ENCODE data around the gene POM121C.
"Not testable (repeated sequence)": the region's sequence is repeated elsewhere in the genome, so short reads cannot be mapped to it uniquely, and the experiment has no call there.

The POM121C gene

DNA sequence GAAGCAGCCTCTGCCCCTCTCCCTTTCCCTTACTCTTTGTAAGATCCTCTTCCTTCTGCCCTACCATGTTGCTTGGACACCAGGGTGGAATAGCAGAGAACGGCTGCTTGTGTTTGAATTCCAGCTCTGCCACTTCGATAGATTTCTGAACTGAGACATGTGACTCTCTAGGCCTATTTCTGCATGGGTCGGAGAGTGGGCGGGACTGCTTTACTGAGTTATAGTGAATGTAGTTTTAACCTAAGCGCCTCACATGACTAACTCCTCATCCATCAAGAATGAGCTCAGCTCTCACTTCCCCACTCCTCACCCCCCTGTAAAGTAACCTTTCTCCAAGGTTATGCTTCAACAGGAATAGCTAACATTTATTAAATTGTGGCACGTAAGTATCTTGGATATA is 71.9 kb downstream of the POM121C start:
- not testable (repeated sequence) for H3K9ac ChIP-seq (ENCODE audit: low read depth, low read length); H3K4me2 ChIP-seq (ENCODE audit: insufficient read depth, low read length); H3K4me3 ChIP-seq (ENCODE audit: low read depth in 1 of 2, low read length in 2 of 2); H3K79me2 ChIP-seq (ENCODE audit: insufficient read depth, low read length); H4K20me1 ChIP-seq (ENCODE audit: insufficient read depth, low read length); H3K27ac ChIP-seq (ENCODE audit: low read length); DNase-seq; H3K9me3 ChIP-seq (ENCODE audit: insufficient read depth, low read length, severe bottlenecking); H2AFZ ChIP-seq (ENCODE audit: low read depth, low read length); H3K27me3 ChIP-seq (ENCODE audit: insufficient read depth, low read length, poor library complexity); H3K4me1 ChIP-seq (ENCODE audit: insufficient read depth, low read length); ATAC-seq (ENCODE audit: insufficient read depth, low read depth)
- H3K36me3 ChIP-seq (ENCODE audit: insufficient read depth, low read length): peaks cover 14% of the 10 kb centered on the region

DNA sequence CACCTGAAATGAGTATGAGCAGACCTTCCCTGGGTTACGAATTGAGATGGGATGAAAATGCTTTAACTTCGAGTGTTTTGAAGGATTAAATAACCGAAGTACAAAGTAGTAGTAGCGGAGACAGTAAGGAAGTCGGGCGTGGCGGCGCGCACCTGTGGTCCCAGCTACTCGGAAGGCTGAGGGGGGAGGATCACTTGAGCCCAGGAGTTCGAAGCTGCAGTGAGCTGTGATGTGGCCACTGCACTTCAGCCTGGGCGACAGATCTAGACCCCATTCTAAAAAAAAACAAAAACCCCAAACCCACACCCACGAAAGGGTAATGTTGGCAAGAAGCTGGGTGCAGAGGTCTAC is 75.3 kb downstream of the POM121C start:
- not testable (repeated sequence) for H3K36me3 ChIP-seq (ENCODE audit: insufficient read depth, low read length); H4K20me1 ChIP-seq (ENCODE audit: insufficient read depth, low read length); H3K79me2 ChIP-seq (ENCODE audit: insufficient read depth, low read length); H3K27me3 ChIP-seq (ENCODE audit: insufficient read depth, low read length, poor library complexity); H3K27ac ChIP-seq (ENCODE audit: low read length); H3K4me3 ChIP-seq (ENCODE audit: low read depth in 1 of 2, low read length in 2 of 2); H2AFZ ChIP-seq (ENCODE audit: low read depth, low read length); DNase-seq; H3K9me3 ChIP-seq (ENCODE audit: insufficient read depth, low read length, severe bottlenecking); H3K9ac ChIP-seq (ENCODE audit: low read depth, low read length); H3K4me2 ChIP-seq (ENCODE audit: insufficient read depth, low read length); H3K4me1 ChIP-seq (ENCODE audit: insufficient read depth, low read length)
- peak; percentile 5; the same call in 2 of the 3 replicates for ATAC-seq (ENCODE audit: insufficient read depth, low read depth)

DNA sequence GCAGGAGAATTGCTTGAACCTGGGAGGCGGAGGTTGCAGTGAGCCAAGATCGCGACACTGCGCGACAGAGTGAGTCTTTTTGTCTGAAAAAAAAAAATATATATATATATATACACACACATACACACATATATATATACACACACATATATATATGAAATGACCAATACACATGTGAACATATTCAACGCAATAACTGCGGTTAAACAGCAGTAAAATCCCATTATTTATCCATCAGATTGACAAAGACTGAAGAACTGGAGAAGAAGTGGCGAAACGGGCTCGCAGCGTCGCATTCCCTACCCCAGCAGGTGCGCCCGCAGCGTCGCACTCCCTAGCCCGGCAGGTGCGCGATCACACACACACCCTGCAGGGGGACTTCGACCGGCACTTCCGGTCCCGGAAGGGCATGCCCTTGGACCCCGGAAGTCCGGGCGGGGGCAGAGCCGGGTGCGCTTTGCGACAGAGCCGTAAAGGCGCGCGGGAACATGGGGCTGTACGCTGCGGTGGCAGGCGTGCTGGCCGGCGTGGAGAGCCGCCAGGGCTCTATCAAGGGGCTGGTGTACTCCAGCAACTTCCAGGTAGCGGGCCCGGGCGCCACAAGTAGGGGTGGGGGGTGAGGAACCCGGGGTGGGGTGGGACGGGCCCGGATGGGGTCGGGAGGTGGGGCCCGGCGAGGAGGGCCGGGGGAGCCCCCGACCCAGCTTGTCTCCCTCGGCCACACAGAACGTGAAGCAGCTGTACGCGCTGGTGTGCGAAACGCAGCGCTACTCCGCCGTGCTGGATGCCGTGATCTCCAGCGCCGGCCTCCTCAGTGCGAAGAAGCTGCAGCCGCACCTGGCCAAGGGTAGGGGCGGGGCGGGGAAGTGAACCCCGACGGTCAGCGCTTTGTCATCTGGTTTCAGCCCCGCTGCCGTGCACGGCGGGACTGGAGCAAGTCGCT is 75.9 kb downstream of the POM121C start:
- H3K27me3 ChIP-seq (ENCODE audit: insufficient read depth, low read length, poor library complexity); H3K36me3 ChIP-seq (ENCODE audit: insufficient read depth, low read length); H3K4me1 ChIP-seq (ENCODE audit: insufficient read depth, low read length); H2AFZ ChIP-seq (ENCODE audit: low read depth, low read length); H3K4me2 ChIP-seq (ENCODE audit: insufficient read depth, low read length); H3K9ac ChIP-seq (ENCODE audit: low read depth, low read length); DNase-seq; H3K9me3 ChIP-seq (ENCODE audit: insufficient read depth, low read length, severe bottlenecking); H3K27ac ChIP-seq (ENCODE audit: low read length); H3K79me2 ChIP-seq (ENCODE audit: insufficient read depth, low read length); H4K20me1 ChIP-seq (ENCODE audit: insufficient read depth, low read length): not testable (repeated sequence)
- peak; percentile 90 for ATAC-seq (ENCODE audit: insufficient read depth, low read depth)
- peak overlapping the region in 1 of 2 experiments; percentile 42; a peak in 2 of 4 replicates for H3K4me3 ChIP-seq (ENCODE audit: low read depth in 1 of 2, low read length in 2 of 2)

DNA sequence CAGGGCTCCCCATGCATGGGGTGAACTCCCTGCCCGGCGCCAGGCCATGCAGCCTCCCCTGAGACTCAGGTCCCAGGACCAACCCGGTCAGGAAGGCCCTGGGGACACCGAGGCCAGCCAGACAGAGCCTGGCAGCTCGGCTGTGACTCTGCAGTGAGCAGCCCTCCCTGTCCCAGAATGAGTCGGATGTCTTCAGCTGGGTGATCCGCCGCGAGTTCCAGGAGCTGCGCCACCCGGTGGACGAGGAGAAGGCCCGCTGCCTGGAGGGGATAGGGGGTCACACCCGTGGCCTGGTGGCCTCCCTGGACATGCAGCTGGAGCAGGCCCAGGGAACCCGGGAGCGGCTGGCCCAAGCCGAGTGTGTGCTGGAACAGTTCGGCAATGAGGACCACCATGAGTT is 81.4 kb downstream of the POM121C start:
- H3K9ac ChIP-seq (ENCODE audit: low read depth, low read length); H3K79me2 ChIP-seq (ENCODE audit: insufficient read depth, low read length); H2AFZ ChIP-seq (ENCODE audit: low read depth, low read length); H3K27me3 ChIP-seq (ENCODE audit: insufficient read depth, low read length, poor library complexity); DNase-seq; H3K4me1 ChIP-seq (ENCODE audit: insufficient read depth, low read length); H3K27ac ChIP-seq (ENCODE audit: low read length); H3K9me3 ChIP-seq (ENCODE audit: insufficient read depth, low read length, severe bottlenecking); H3K36me3 ChIP-seq (ENCODE audit: insufficient read depth, low read length); H4K20me1 ChIP-seq (ENCODE audit: insufficient read depth, low read length); H3K4me3 ChIP-seq (ENCODE audit: low read depth in 1 of 2, low read length in 2 of 2); H3K4me2 ChIP-seq (ENCODE audit: insufficient read depth, low read length): not testable (repeated sequence)
- ATAC-seq (ENCODE audit: insufficient read depth, low read depth): peak; percentile 59

DNA sequence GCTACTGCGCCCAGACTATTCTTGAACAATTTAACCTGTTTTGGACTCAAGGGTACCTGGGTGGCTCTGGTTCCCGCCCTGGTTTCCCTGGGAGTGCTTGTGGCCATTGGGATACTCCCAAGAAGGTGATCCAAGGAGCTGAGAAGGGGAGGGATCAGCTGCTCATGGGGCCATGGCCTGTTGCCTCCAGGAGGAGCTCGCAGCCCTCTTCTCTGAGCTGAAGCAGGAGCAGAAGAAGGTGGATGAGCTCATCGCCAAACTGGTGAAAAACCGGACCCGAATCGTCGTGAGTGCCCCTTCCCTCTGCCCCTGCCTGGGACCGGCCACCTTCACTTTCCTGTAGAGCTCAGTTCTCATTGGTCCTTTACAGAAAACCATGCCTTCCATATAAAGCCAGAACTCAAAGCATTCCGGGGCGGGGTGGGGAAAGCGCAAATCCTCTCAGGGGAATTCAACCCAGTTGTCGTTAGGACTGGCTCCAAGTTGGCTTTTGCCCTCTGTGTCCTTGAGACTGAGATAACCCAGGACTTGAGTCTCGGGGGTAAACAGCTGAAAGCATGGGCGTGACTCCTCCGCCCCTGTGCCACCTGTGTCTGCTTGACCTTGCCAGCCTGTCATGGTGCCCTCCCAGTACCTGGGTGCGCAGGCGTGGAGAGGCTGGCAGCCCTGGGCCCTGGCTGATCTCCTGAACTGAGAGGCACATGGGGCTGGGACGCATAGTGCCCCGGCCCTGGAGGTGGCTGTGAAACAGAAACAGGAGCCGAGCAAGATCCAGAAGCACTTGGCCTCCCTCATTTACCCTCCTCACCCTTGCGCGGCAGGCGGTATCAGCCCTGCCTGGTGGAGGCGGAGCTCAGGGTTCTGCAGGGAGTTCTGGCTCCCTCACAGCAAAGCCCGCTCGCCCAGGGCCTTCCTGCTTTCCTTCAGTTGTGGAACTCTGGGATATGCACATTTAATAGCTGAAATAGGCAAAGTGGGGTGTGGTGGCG is 82.3 kb downstream of the POM121C start:
- H3K4me2 ChIP-seq (ENCODE audit: insufficient read depth, low read length); H3K4me1 ChIP-seq (ENCODE audit: insufficient read depth, low read length); H2AFZ ChIP-seq (ENCODE audit: low read depth, low read length); H3K36me3 ChIP-seq (ENCODE audit: insufficient read depth, low read length); H4K20me1 ChIP-seq (ENCODE audit: insufficient read depth, low read length); DNase-seq; H3K27me3 ChIP-seq (ENCODE audit: insufficient read depth, low read length, poor library complexity); H3K4me3 ChIP-seq (ENCODE audit: low read depth in 1 of 2, low read length in 2 of 2); H3K9me3 ChIP-seq (ENCODE audit: insufficient read depth, low read length, severe bottlenecking); ATAC-seq (ENCODE audit: insufficient read depth, low read depth); H3K9ac ChIP-seq (ENCODE audit: low read depth, low read length); H3K27ac ChIP-seq (ENCODE audit: low read length); H3K79me2 ChIP-seq (ENCODE audit: insufficient read depth, low read length): not testable (repeated sequence)

DNA sequence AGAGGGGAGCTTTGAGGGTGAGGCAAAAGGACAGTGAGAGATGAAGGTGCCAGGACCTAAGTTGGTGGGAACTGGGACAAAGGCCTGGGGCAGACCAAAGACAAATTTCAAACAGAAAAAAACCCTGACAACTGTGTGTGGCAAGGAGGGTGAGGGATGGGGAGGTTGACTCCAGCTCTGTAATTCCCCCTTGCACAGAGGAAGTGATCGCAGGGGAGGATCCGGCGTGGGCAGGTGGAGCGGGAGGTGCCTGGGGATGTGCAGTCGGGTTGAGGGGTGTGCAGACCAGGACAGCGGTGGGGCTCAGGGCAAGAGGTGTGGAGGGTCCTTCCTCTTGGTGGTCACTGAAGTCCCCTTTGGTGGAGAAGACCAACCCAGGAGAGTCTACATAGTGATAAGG is 85.5 kb downstream of the POM121C start:
- not testable (repeated sequence) for H3K4me3 ChIP-seq (ENCODE audit: low read depth in 1 of 2, low read length in 2 of 2); H3K79me2 ChIP-seq (ENCODE audit: insufficient read depth, low read length); H3K4me1 ChIP-seq (ENCODE audit: insufficient read depth, low read length); H3K27me3 ChIP-seq (ENCODE audit: insufficient read depth, low read length, poor library complexity); H3K36me3 ChIP-seq (ENCODE audit: insufficient read depth, low read length); DNase-seq; H3K4me2 ChIP-seq (ENCODE audit: insufficient read depth, low read length); H3K27ac ChIP-seq (ENCODE audit: low read length); ATAC-seq (ENCODE audit: insufficient read depth, low read depth); H2AFZ ChIP-seq (ENCODE audit: low read depth, low read length); H3K9me3 ChIP-seq (ENCODE audit: insufficient read depth, low read length, severe bottlenecking); H4K20me1 ChIP-seq (ENCODE audit: insufficient read depth, low read length); H3K9ac ChIP-seq (ENCODE audit: low read depth, low read length)

DNA sequence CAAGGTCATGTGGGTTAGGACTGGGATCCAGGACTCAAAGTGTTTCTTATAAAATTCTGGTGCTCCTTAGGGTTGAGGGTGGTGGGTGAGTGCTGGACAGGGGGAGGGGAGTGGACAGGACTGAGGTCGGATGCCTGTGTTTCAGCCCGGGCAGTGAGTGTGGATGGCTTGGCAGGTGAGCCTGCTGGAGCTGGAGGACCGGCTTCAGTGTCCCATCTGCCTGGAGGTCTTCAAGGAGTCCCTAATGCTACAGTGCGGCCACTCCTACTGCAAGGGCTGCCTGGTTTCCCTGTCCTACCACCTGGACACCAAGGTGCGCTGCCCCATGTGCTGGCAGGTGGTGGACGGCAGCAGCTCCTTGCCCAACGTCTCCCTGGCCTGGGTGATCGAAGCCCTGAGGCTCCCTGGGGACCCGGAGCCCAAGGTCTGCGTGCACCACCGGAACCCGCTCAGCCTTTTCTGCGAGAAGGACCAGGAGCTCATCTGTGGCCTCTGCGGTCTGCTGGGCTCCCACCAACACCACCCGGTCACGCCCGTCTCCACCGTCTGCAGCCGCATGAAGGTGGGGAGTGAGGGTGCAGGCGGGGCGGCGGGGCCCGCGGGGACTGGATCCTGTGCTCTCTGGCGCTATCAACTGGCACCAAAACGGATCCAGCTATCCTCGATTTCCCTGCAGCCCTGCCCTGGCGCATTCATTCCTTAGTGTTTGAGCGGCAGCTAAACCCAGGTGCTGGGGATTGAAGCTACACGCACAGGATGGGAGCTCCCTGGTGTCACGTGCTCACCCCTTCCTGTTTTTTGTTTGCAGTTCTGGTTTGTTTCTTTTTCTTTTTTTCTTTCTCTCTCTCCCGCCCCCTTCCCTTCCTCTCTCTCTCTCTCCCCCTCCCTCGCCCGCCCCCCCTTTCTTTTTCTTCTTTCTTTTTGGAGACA is 87.1 kb downstream of the POM121C start:
- not testable (repeated sequence) for H3K4me2 ChIP-seq (ENCODE audit: insufficient read depth, low read length); DNase-seq; H3K4me3 ChIP-seq (ENCODE audit: low read depth in 1 of 2, low read length in 2 of 2); H3K36me3 ChIP-seq (ENCODE audit: insufficient read depth, low read length); H3K27me3 ChIP-seq (ENCODE audit: insufficient read depth, low read length, poor library complexity); H2AFZ ChIP-seq (ENCODE audit: low read depth, low read length); H3K27ac ChIP-seq (ENCODE audit: low read length); H3K9me3 ChIP-seq (ENCODE audit: insufficient read depth, low read length, severe bottlenecking); H3K4me1 ChIP-seq (ENCODE audit: insufficient read depth, low read length); H3K9ac ChIP-seq (ENCODE audit: low read depth, low read length); H3K79me2 ChIP-seq (ENCODE audit: insufficient read depth, low read length); H4K20me1 ChIP-seq (ENCODE audit: insufficient read depth, low read length)
- peak; percentile 91 for ATAC-seq (ENCODE audit: insufficient read depth, low read depth)
